Colon (tissue), 2 donors: ENCODE data around the gene LBX2.

Experiments used
- FAIRE-seq: peaks from 2 replicates; lab custom pipeline; 2012; peaks lifted over from hg19 to GRCh38; lab: Jason Lieb, UNC
- donor health status: control.
- donor health status: control.

Gene LBX2

GRCh38 chr2:74525717-74526648, 26.6 kb upstream of the LBX2 start, which contains the start of gene DQX1:
DQX1 (minus strand) TSS chr2:74526231; CDS start chr2:74525729, 502 bp downstream.
- no peak for FAIRE-seq

- FAIRE-seq, result no peak
Measured at GRCh38 chr2:74524955-74525716, 25.7 kb upstream of the LBX2 start.

- FAIRE-seq, result no peak
Measured at GRCh38 chr2:74524005-74524404, 24.6 kb upstream of the LBX2 start.

GRCh38 chr2:74522516-74522915, 23.1 kb upstream of the LBX2 start:
- FAIRE-seq, result no peak

GRCh38 chr2:74516650-74517049, 17.2 kb upstream of the LBX2 start:
- no peak for FAIRE-seq

- no peak for FAIRE-seq
Measured at GRCh38 chr2:74515981-74516633, 16.7 kb upstream of the LBX2 start.

GRCh38 chr2:74515271-74515980, 16.0 kb upstream of the LBX2 start:
- no peak for FAIRE-seq

- FAIRE-seq, result no peak
Measured at GRCh38 chr2:74514368-74515270, 15.2 kb upstream of the LBX2 start, which contains the start of gene TLX2. TLX2 (plus strand) TSS chr2:74514450; CDS start chr2:74514807, 357 bp downstream.

- no peak for FAIRE-seq
Measured at GRCh38 chr2:74513605-74514367, 14.4 kb upstream of the LBX2 start.

- FAIRE-seq, result no peak
Measured at GRCh38 chr2:74512744-74513604, 13.6 kb upstream of the LBX2 start.

- no peak for FAIRE-seq
Measured at GRCh38 chr2:74511104-74511989, 11.9 kb upstream of the LBX2 start.

- FAIRE-seq, result no peak
Measured at GRCh38 chr2:74510272-74510671, 10.9 kb upstream of the LBX2 start.

GRCh38 chr2:74507926-74508520, 8.6 kb upstream of the LBX2 start:
- no peak for FAIRE-seq

- no peak for FAIRE-seq
Measured at GRCh38 chr2:74507145-74507925, 7.9 kb upstream of the LBX2 start, which contains the start of gene PCGF1. PCGF1 (minus strand) TSS chr2:74507695; CDS start chr2:74507668, 27 bp downstream.

GRCh38 chr2:74505448-74506246, 6.2 kb upstream of the LBX2 start:
- FAIRE-seq, result no peak

- no peak for FAIRE-seq
Measured at GRCh38 chr2:74504591-74504990, 5.2 kb upstream of the LBX2 start.
